Measurements from ENCODE around the gene PAPSS1. TPM values are rescaled to one million over a fixed set of nuclear protein-coding genes. Genes with fewer than 3 reads are reported as not detected.

The PAPSS1 gene
- total RNA-seq, 1 donor from 2014 or later: 118 TPM

Other genes with a start within 250 kb of the PAPSS1 start
- gene SGMS2, start 104.7 kb upstream of the PAPSS1 start, total RNA-seq: 0.94 TPM
- gene CYP2U1, start 211.3 kb upstream of the PAPSS1 start, total RNA-seq: 14.2 TPM